Muscle of leg (tissue), 11 donors: Measurements from ENCODE around the gene FCHO2. TPM values are rescaled to one million over a fixed set of nuclear protein-coding genes. Genes with fewer than 3 reads are reported as not detected.
"Not testable (repeated sequence)": the region's sequence is repeated elsewhere in the genome, so short reads cannot be mapped to it uniquely, and the experiment has no call there.

ENCODE experiments used
- DNase-seq: peaks from one replicate; pipeline ENCODE4 v3.0.0; 2013
- H3K27ac ChIP-seq: one replicate; pipeline ENCODE4 v1.5.1; 2013; ENCODE audit warnings: mild to moderate bottlenecking, low read length, control low read depth
- H3K27me3 ChIP-seq: one replicate; pipeline ENCODE4 v1.6.1; 2013; ENCODE audit warnings: low read length; ENCODE audit not compliant: control insufficient read depth, insufficient read depth
- H3K36me3 ChIP-seq: one replicate; pipeline ENCODE4 v1.6.1; 2013; ENCODE audit warnings: low read length; ENCODE audit not compliant: control insufficient read depth, insufficient read depth
- H3K4me1 ChIP-seq: one replicate; pipeline ENCODE4 v1.6.1; 2013; ENCODE audit warnings: low read length; ENCODE audit not compliant: control insufficient read depth, insufficient read depth
- H3K4me3 ChIP-seq: one replicate; pipeline ENCODE4 v1.5.1; 2013; ENCODE audit warnings: low read length, control low read depth
- H3K9me3 ChIP-seq: replicated peaks from 2 replicates; pipeline ENCODE4 v1.6.1; 2013; ENCODE audit warnings: low read depth, low read length; ENCODE audit not compliant: control insufficient read depth
- WGBS: methylation state at CpG from one replicate; pipeline ENCODE4 v1.1.5; 2013; ENCODE audit warnings: missing lambda C conversion rate; ENCODE audit not compliant: insufficient coverage; 5-methylcytosine and 5-hydroxymethylcytosine counted together
- polyA plus RNA-seq, 8 donors: library from polyadenylated mRNA; unstranded; fragments of 120-200 nt; gene quantifications; one replicate each; pipeline versions ENCODE4 v1.2.1 to v1.2.3, GENCODE V29; 2013; ENCODE audit warnings: inconsistent platforms in 1 of 8, low replicate concordance in 1 of 8; ENCODE audit not compliant: insufficient read length in 8 of 8, insufficient read depth in 1 of 8
- total RNA-seq: library from RNA; stranded (reverse); fragments of 120-200 nt; gene quantifications from one replicate; pipeline ENCODE4 v1.2.4, GENCODE V29; 2013

FCHO2 gene
- total and polyA plus RNA-seq, 9 donors: 13.1 to 20.1 (median 17.3) TPM

- not testable (repeated sequence) for H3K36me3 ChIP-seq, H3K27ac ChIP-seq, H3K4me1 ChIP-seq, H3K9me3 ChIP-seq, DNase-seq, H3K4me3 ChIP-seq, H3K27me3 ChIP-seq
- WGBS: 94% methylated on average over 26 of the region's 32 CpGs
These were observed 20.7 kb upstream of the FCHO2 start for GRCh38 chr5:72934953-72935725.

- WGBS: no CpG with 5 or more reads among the region's 4 CpGs
These were observed 18.9 kb upstream of the FCHO2 start for GRCh38 chr5:72936893-72937292.

GRCh38 chr5:72937517-72938061 lies 18.3 kb upstream of the FCHO2 start:
- peak; percentile 43 for DNase-seq
- H3K9me3 ChIP-seq: no peaks in the 10 kb centered on the region
- peak overlapping the region; percentile 60 for H3K27ac ChIP-seq
- no peaks in the 10 kb centered on the region for H3K27me3 ChIP-seq
- WGBS: no CpG with 5 or more reads among the region's 3 CpGs
- no peak overlapping the region for H3K4me3 ChIP-seq
- peaks cover 2% of the 10 kb centered on the region for H3K4me1 ChIP-seq
- H3K36me3 ChIP-seq: no peaks in the 10 kb centered on the region

More at GRCh38 chr5:72936893-72937292, 18.9 kb upstream of the FCHO2 start:
- Histone ChIP-seq H3K36me3 (no peaks in the 10 kb centered on the region), H3K4me3 (no peak overlapping the region), H3K27me3 (no peaks in the 10 kb centered on the region), H3K9me3 (no peaks in the 10 kb centered on the region), H3K4me1 (peaks cover 2% of the 10 kb centered on the region), H3K27ac (no peak overlapping the region)
- no peak for DNase-seq

GRCh38 chr5:72938206-72938605 lies 17.6 kb upstream of the FCHO2 start:
- peak; percentile 39 for DNase-seq
- H3K27me3 ChIP-seq: no peaks in the 10 kb centered on the region
- no peaks in the 10 kb centered on the region for H3K36me3 ChIP-seq
- H3K9me3 ChIP-seq: no peaks in the 10 kb centered on the region
- no CpG with 5 or more reads among the region's 1 CpG for whole genome bisulfite sequencing
- peaks cover 2% of the 10 kb centered on the region for H3K4me1 ChIP-seq
- no peak overlapping the region for H3K4me3 ChIP-seq
- peak overlapping the region; percentile 60 for H3K27ac ChIP-seq

- H3K27ac ChIP-seq: no peak overlapping the region
- H3K27me3 ChIP-seq: no peaks in the 10 kb centered on the region
- DNase-seq: peak; percentile 49
- H3K36me3 ChIP-seq: no peaks in the 10 kb centered on the region
- WGBS: 50% methylated on average over 1 of the region's 4 CpGs
- H3K4me3 ChIP-seq: no peak overlapping the region
- no peaks in the 10 kb centered on the region for H3K9me3 ChIP-seq
- H3K4me1 ChIP-seq: peaks cover 2% of the 10 kb centered on the region
These were observed 15.8 kb upstream of the FCHO2 start for GRCh38 chr5:72940082-72940481.

GRCh38 chr5:72943307-72943706 lies 12.5 kb upstream of the FCHO2 start:
- no peaks in the 10 kb centered on the region for H3K27me3 ChIP-seq
- DNase-seq: no peak
- H3K9me3 ChIP-seq: no peaks in the 10 kb centered on the region
- H3K36me3 ChIP-seq: no peaks in the 10 kb centered on the region
- H3K4me1 ChIP-seq: no peaks in the 10 kb centered on the region
- H3K4me3 ChIP-seq: no peak overlapping the region
- no peak overlapping the region for H3K27ac ChIP-seq

GRCh38 chr5:72947498-72947897 lies 8.3 kb upstream of the FCHO2 start:
- Histone ChIP-seq H3K9me3 (no peaks in the 10 kb centered on the region), H3K4me1 (no peaks in the 10 kb centered on the region), H3K27ac (no peak overlapping the region), H3K4me3 (no peak overlapping the region), H3K36me3 (no peaks in the 10 kb centered on the region), H3K27me3 (no peaks in the 10 kb centered on the region)
- DNase-seq: no peak

GRCh38 chr5:72949481-72949880 lies 6.4 kb upstream of the FCHO2 start:
- no peak for DNase-seq
- Histone ChIP-seq H3K4me1 (no peaks in the 10 kb centered on the region), H3K4me3 (no peak overlapping the region), H3K36me3 (no peaks in the 10 kb centered on the region), H3K27ac (no peak overlapping the region), H3K9me3 (no peaks in the 10 kb centered on the region), H3K27me3 (no peaks in the 10 kb centered on the region)

GRCh38 chr5:72951671-72952468 lies 4.0 kb upstream of the FCHO2 start:
- no peaks in the 10 kb centered on the region for H3K27me3 ChIP-seq
- no peaks in the 10 kb centered on the region for H3K36me3 ChIP-seq
- H3K9me3 ChIP-seq: no peaks in the 10 kb centered on the region
- no peak overlapping the region for H3K4me3 ChIP-seq
- H3K4me1 ChIP-seq: no peaks in the 10 kb centered on the region
- no peak overlapping the region for H3K27ac ChIP-seq
- WGBS: 91% methylated on average over 5 of the region's 7 CpGs
- peak; percentile 24 for DNase-seq

- H3K36me3 ChIP-seq: no peaks in the 10 kb centered on the region
- no peak overlapping the region for H3K27ac ChIP-seq
- 91% methylated on average over 4 of the region's 7 CpGs for WGBS
- no peak for DNase-seq
- H3K27me3 ChIP-seq: no peaks in the 10 kb centered on the region
- no peak overlapping the region for H3K4me3 ChIP-seq
- peaks cover 2% of the 10 kb centered on the region for H3K4me1 ChIP-seq
- no peaks in the 10 kb centered on the region for H3K9me3 ChIP-seq
These were observed 1.5 kb upstream of the FCHO2 start for GRCh38 chr5:72954389-72954788.
